OCI-LY1 (cell line): ENCODE results near the gene MRPS12.

ENCODE experiments used
- H2AFZ ChIP-seq: fragments of 200-600 bp; sonication (generic), shearing (Covaris generic); 2 replicates; pipeline ENCODE4 v1.6.0; 2014; ENCODE audit warnings: antibody characterized with exemption, mild to moderate bottlenecking, low read length
- H3F3A ChIP-seq: fragments of 200-600 bp; sonication (generic), shearing (Covaris generic); 2 replicates; pipeline ENCODE4 v1.6.0; 2014; ENCODE audit warnings: mild to moderate bottlenecking, antibody characterized with exemption, low read length, moderate library complexity; ENCODE audit not compliant: insufficient read depth
- H3K27ac ChIP-seq: fragments of 200-600 bp; sonication (generic); 2 replicates; pipeline ENCODE4 v1.5.1; 2014; ENCODE audit warnings: low read length, mixed run types, mild to moderate bottlenecking, low read depth; ENCODE audit not compliant: poor library complexity, severe bottlenecking
- H3K27me3 ChIP-seq: fragments of 200-600 bp; sonication (generic); 2 replicates; pipeline ENCODE4 v1.6.0; 2014; ENCODE audit warnings: antibody characterized with exemption, mild to moderate bottlenecking, low read length, moderate library complexity; ENCODE audit not compliant: insufficient read depth
- H3K36me3 ChIP-seq: fragments of 200-600 bp; sonication (generic); 2 replicates; pipeline ENCODE4 v1.6.1; 2014; ENCODE audit warnings: mild to moderate bottlenecking, antibody characterized with exemption, low read length, moderate library complexity, mixed read lengths; ENCODE audit not compliant: insufficient read depth
- H3K4me1 ChIP-seq: fragments of 200-600 bp; sonication (generic); 2 replicates; pipeline ENCODE4 v1.5.1; 2014; ENCODE audit warnings: mild to moderate bottlenecking, low read length, moderate library complexity; ENCODE audit not compliant: insufficient read depth, severe bottlenecking
- H3K4me2 ChIP-seq: fragments of 200-600 bp; sonication (generic), shearing (Covaris generic); 2 replicates; pipeline ENCODE4 v1.6.1; 2014; ENCODE audit warnings: low read length
- H3K4me3 ChIP-seq: fragments of 200-600 bp; sonication (generic); 2 replicates; pipeline ENCODE4 v1.5.1; 2014; ENCODE audit warnings: low read length, low read depth, mild to moderate bottlenecking, mixed read lengths; ENCODE audit not compliant: poor library complexity, severe bottlenecking
- H3K79me2 ChIP-seq: fragments of 200-600 bp; shearing (Covaris generic); 2 replicates; pipeline ENCODE4 v1.6.1; 2016; ENCODE audit warnings: mixed run types, low read length, mixed read lengths; ENCODE audit not compliant: insufficient read depth
- H3K9ac ChIP-seq: fragments of 200-600 bp; sonication (generic), shearing (Covaris generic); 2 replicates; pipeline ENCODE4 v1.6.1; 2014; ENCODE audit warnings: mild to moderate bottlenecking, low read length, mixed read lengths
- H3K9me2 ChIP-seq: fragments of 200-600 bp; sonication (generic), shearing (Covaris generic); 2 replicates; pipeline ENCODE4 v1.6.1; 2014; ENCODE audit warnings: low read depth, mild to moderate bottlenecking, low read length, mixed read lengths
- H3K9me3 ChIP-seq: fragments of 200-600 bp; shearing (Covaris generic); 2 replicates; pipeline ENCODE4 v1.6.1; 2014; ENCODE audit warnings: low read length, mixed read lengths
- H4K20me1 ChIP-seq: fragments of 200-600 bp; sonication (generic), shearing (Covaris generic); 2 replicates; pipeline ENCODE4 v1.6.0; 2016; ENCODE audit warnings: mild to moderate bottlenecking, low read length; ENCODE audit not compliant: insufficient read depth
- CTCF ChIP-seq: fragments of 200-600 bp; sonication (generic), shearing (Covaris generic); IDR thresholded peaks from 2 replicates; pipeline ENCODE4 v1.5.1; 2017; ENCODE audit warnings: mild to moderate bottlenecking, antibody characterized with exemption, low read length, moderate library complexity, mixed read lengths
- EZH2 ChIP-seq: fragments of 200-600 bp; sonication (generic), shearing (Covaris generic); IDR thresholded peaks from 2 replicates; pipeline ENCODE4 v1.8.0; 2017; ENCODE audit warnings: borderline replicate concordance, mixed run types, mild to moderate bottlenecking, antibody characterized with exemption, low read length, moderate library complexity, mixed read lengths

Gene MRPS12

GRCh38 chr19:38975214-38975860 lies 44.6 kb downstream of the MRPS12 start, which contains the start of gene FBXO17:
TSS of gene FBXO17 (minus strand) at chr19:38975742. CDS start at chr19:38950319, 25,423 bp downstream.
- TF ChIP-seq CTCF (no peak), EZH2 (no peak)
- H3K9me3 ChIP-seq, result no peaks in the 10 kb centered on the region
- H4K20me1 ChIP-seq, result no peaks in the 10 kb centered on the region
- no peaks in the 10 kb centered on the region for H3F3A ChIP-seq
- H3K36me3 ChIP-seq, result no peaks in the 10 kb centered on the region; the same call in 1 of the 2 replicates
- H3K79me2 ChIP-seq, result no peaks in the 10 kb centered on the region
- no peaks in the 10 kb centered on the region for H3K4me1 ChIP-seq
- H3K9me2 ChIP-seq, result no peaks in the 10 kb centered on the region
- no peak within 1 kb of the TSS for H3K4me2 ChIP-seq
- no peak within 1 kb of the TSS for H3K27ac ChIP-seq
- H3K9ac ChIP-seq, result no peak within 1 kb of the TSS
- no peak within 1 kb of the TSS for H3K4me3 ChIP-seq
- H2AFZ ChIP-seq, result no peak within 1 kb of the TSS
- no peaks in the 10 kb centered on the region; the same call in 1 of the 2 replicates for H3K27me3 ChIP-seq

DNA sequence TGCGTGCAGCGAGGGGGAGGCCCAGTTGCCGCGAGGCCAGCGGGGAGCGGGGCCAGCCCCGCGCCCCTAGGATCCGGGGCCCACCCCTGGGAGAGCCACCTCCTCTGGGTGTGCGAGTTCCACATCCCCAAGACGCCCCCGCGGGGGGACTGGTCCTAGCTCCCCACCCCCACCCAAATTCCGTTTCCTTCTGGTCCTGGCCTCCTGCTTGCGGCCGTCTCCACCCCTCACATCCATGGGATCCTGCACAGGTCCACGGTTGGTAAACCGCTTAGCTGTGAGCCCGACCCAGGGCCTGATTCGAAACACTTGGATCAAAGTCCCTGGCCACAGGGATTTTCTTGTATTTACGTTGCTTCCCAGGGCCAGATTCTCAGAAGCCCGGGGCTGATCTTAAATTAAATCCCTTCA lies 45.1 kb downstream of the MRPS12 start:
- Histone ChIP-seq H3K4me3 (no peak overlapping the region), H3K27me3 (no peaks in the 10 kb centered on the region; the same call in 1 of the 2 replicates), H3K36me3 (no peaks in the 10 kb centered on the region; the same call in 1 of the 2 replicates), H3K9ac (no peak overlapping the region), H3K27ac (no peak overlapping the region), H2AFZ (no peak overlapping the region), H4K20me1 (no peaks in the 10 kb centered on the region), H3K4me1 (no peaks in the 10 kb centered on the region), H3K9me3 (peaks cover 5% of the 10 kb centered on the region; the same call in 1 of the 2 replicates), H3K9me2 (no peaks in the 10 kb centered on the region), H3F3A (no peaks in the 10 kb centered on the region), H3K4me2 (no peak overlapping the region), H3K79me2 (no peaks in the 10 kb centered on the region)
- TF ChIP-seq EZH2 (no peak), CTCF (no peak)

- Histone ChIP-seq H3K36me3 (no peaks in the 10 kb centered on the region; the same call in 1 of the 2 replicates), H3K4me2 (no peak overlapping the region), H3K9me3 (peaks cover 5% of the 10 kb centered on the region; the same call in 1 of the 2 replicates), H3K4me3 (no peak overlapping the region), H3K4me1 (no peaks in the 10 kb centered on the region), H3K9ac (no peak overlapping the region), H4K20me1 (no peaks in the 10 kb centered on the region), H3K27me3 (no peaks in the 10 kb centered on the region; the same call in 1 of the 2 replicates), H3K9me2 (no peaks in the 10 kb centered on the region), H3F3A (no peaks in the 10 kb centered on the region), H3K79me2 (no peaks in the 10 kb centered on the region), H2AFZ (no peak overlapping the region), H3K27ac (no peak overlapping the region)
- TF ChIP-seq CTCF, result no peak
Measured at GRCh38 chr19:38977445-38978325, 46.9 kb downstream of the MRPS12 start.
